Measurements from ENCODE around the gene C11orf24.

Gene C11orf24

GRCh38 chr11:68312780-68313573, 41.2 kb upstream of the C11orf24 start:
- in situ Hi-C loops (cut with MboI; ENCODE audit: low pct_unique_long_range_greater_than_20kb, low sequenced_read_pairs, unreplicated experiment), result no loop called here

GRCh38 chr11:68312117-68312779, 40.5 kb upstream of the C11orf24 start, which contains the start of gene LRP5:
LRP5 (plus strand) TSS chr11:68312591; CDS start chr11:68312715, 124 bp downstream.
- TF ChIP-seq CTCF (IDR thresholded peaks at IDR 0.05; ENCODE audit: extremely low read depth, insufficient read depth, missing control alignments), result no peak
- in situ Hi-C loops (cut with MboI; ENCODE audit: low pct_unique_long_range_greater_than_20kb, low sequenced_read_pairs, unreplicated experiment), result no loop called here
- peak; percentile 83 for DNase-seq (ENCODE audit: low spot score)

More at GRCh38 chr11:68312780-68313573, 41.2 kb upstream of the C11orf24 start:
- TF ChIP-seq CTCF (IDR thresholded peaks at IDR 0.05; ENCODE audit: extremely low read depth, insufficient read depth, missing control alignments), result no peak
- DNase-seq (ENCODE audit: low spot score), result peak; percentile 71

- no peak for TF ChIP-seq CTCF (IDR thresholded peaks at IDR 0.05; ENCODE audit: extremely low read depth, insufficient read depth, missing control alignments)
- no peak for DNase-seq (ENCODE audit: low spot score)
- in situ Hi-C loops (cut with MboI; ENCODE audit: low pct_unique_long_range_greater_than_20kb, low sequenced_read_pairs, unreplicated experiment), result no loop called here
Measured at GRCh38 chr11:68311160-68312116, 39.7 kb upstream of the C11orf24 start.

- in situ Hi-C loops (cut with MboI; ENCODE audit: low pct_unique_long_range_greater_than_20kb, low sequenced_read_pairs, unreplicated experiment), result no loop called here
Measured at GRCh38 chr11:68309621-68310185, 37.9 kb upstream of the C11orf24 start.

GRCh38 chr11:68308068-68308467, 36.3 kb upstream of the C11orf24 start:
- TF ChIP-seq CTCF (IDR thresholded peaks at IDR 0.05; ENCODE audit: extremely low read depth, insufficient read depth, missing control alignments), result no peak
- DNase-seq (ENCODE audit: low spot score), result no peak
- in situ Hi-C loops (cut with MboI; ENCODE audit: low pct_unique_long_range_greater_than_20kb, low sequenced_read_pairs, unreplicated experiment), result no loop called here

More at GRCh38 chr11:68309621-68310185, 37.9 kb upstream of the C11orf24 start:
- DNase-seq (ENCODE audit: low spot score), result no peak
- no peak for TF ChIP-seq CTCF (IDR thresholded peaks at IDR 0.05; ENCODE audit: extremely low read depth, insufficient read depth, missing control alignments)

- TF ChIP-seq CTCF (IDR thresholded peaks at IDR 0.05; ENCODE audit: extremely low read depth, insufficient read depth, missing control alignments), result no peak
- in situ Hi-C loops (cut with MboI; ENCODE audit: low pct_unique_long_range_greater_than_20kb, low sequenced_read_pairs, unreplicated experiment), result no loop called here
- no peak for DNase-seq (ENCODE audit: low spot score)
Measured at GRCh38 chr11:68306636-68307035, 34.9 kb upstream of the C11orf24 start.
